ENCODE data around the gene LRRC18. TPM values are rescaled to one million over a fixed set of nuclear protein-coding genes. Genes with fewer than 3 reads are reported as not detected.

LRRC18 gene
- total RNA-seq, 1 donor from 2014 or later: not detected

GRCh38 chr10:48946332-48946731 is 6.7 kb upstream of the LRRC18 start:
- DNase-seq: no peak

GRCh38 chr10:48945441-48946130 is 5.9 kb upstream of the LRRC18 start:
- peak; percentile 35 for DNase-seq

DNA sequence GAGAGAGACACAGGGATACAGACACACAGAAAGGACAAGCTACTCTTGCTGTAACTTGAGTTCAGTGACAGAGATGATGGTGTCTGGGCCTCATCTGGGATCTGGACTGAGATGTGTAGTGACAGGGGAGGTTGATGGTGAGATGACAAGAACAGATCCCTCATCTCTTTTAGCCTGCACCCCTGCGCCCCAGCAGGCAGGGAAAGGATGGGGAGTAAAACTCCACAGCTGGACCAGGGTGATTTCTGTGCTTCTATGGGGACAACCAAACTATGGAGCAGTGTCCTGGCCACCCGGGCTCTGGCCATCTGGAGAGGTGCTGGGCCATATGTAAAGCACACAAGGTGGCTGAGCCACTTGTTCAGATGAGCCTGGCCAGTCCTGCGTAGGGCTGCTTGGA is 4.5 kb upstream of the LRRC18 start:
- DNase-seq: no peak

DNA sequence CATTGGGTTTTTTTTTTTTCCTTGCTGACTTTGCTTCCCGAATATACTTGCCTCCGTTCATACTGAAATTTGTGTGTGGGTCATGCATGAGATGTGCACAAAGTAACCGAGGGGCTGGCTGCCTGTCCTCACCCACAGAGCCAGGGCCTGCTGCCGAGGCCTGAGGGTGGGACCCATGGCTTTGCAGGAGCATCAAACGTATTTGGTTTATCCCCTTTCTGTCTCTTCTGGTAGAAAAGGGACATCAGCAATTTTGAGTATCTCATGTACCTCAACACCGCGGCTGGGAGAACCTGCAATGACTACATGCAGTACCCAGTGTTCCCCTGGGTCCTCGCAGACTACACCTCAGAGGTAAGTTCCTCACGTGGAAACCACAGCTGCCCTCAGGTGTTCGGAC is 3.5 kb upstream of the LRRC18 start:
- DNase-seq: no peak

GRCh38 chr10:48941427-48942075 is 1.9 kb upstream of the LRRC18 start:
- DNase-seq: no peak

- DNase-seq: no peak
Measured at GRCh38 chr10:48940958-48941357, 1.3 kb upstream of the LRRC18 start.

- no peak for DNase-seq
Measured at GRCh38 chr10:48940372-48940771, 732 bp upstream of the LRRC18 start.

GRCh38 chr10:48938990-48939536 is 577 bp downstream of the LRRC18 start:
- no peak for DNase-seq

DNA sequence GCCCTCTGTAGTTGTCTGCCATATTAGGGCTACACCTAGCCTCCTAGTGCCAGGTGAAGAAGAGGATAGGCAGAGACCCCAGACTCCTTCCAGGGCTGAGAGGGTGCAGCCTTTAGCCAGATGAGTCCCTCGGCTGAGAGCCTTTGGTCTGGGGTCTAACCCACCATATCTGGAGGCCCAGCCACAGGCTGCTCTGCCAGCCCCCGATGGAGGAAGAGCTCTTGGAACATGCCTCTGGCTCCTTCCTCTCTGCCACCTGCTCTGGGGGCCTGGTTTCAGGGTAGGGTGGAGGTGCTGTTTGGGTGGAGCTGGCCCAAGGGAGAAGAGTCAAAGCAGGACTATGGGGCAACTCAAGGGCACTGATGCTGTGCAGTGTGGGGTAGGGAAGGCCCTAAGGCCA is 1.4 kb downstream of the LRRC18 start:
- no peak for DNase-seq

- DNase-seq: no peak
Measured at GRCh38 chr10:48937796-48938195, 1.8 kb downstream of the LRRC18 start.

DNA sequence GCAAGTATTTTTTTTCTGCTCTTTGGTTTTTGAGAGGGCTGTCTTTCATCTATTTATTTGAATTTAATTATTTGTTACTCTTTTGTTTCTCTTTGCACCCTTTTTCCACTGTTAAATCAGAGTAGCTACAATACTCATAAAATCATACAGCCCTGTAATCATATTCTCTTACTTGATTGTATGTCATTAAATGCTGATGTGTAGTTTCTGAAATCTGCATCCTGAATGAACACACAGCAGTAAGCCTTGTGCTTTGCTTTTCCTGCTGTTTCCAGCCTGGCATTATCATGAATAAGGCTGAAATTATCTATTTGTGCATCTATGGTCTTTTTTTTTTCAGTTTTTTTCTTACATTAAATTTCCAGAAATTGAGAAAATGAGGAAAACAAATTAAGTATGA is 4.1 kb downstream of the LRRC18 start:
- DNase-seq: no peak

DNA sequence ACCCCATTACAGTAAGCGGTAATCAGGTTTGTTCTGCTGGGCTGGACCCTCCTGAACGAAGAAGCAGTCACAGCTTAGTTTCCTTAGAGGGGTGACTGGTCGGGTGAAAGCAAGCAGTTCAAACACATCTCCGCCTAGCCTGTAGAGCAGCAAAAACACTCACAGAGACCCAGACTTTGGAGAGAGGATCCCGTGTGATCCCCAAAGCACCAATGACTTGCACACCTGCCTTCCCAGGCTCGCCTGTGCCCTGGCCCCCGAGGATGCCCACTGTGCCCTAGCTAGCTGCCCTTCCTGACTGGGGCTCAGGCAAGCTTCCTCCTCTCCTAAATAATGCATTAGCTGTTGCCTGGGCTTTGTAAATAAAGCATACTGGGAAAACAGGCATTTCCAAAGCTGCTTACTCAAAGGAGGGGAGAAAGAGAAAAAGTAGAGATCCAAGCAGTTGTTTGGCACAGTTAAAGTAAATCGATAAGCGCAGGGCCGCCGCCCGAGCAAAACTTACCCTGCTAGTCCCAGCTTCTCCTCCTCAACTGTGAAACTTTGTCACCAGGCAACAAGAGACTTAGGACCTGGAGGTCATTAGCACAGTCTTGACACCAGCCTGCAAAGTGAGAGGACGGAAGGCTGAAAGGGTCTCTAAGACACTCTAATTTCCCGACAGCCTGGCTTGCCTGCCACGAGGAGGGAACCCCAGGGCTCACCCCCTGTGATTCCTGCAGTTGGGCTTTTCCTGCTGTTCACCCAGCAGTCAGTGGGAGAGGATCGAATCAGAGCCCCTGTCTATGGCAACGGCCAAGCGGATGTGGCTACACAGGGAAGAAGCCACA is 4.8 kb downstream of the LRRC18 start:
- peak; percentile 43 for DNase-seq

DNA sequence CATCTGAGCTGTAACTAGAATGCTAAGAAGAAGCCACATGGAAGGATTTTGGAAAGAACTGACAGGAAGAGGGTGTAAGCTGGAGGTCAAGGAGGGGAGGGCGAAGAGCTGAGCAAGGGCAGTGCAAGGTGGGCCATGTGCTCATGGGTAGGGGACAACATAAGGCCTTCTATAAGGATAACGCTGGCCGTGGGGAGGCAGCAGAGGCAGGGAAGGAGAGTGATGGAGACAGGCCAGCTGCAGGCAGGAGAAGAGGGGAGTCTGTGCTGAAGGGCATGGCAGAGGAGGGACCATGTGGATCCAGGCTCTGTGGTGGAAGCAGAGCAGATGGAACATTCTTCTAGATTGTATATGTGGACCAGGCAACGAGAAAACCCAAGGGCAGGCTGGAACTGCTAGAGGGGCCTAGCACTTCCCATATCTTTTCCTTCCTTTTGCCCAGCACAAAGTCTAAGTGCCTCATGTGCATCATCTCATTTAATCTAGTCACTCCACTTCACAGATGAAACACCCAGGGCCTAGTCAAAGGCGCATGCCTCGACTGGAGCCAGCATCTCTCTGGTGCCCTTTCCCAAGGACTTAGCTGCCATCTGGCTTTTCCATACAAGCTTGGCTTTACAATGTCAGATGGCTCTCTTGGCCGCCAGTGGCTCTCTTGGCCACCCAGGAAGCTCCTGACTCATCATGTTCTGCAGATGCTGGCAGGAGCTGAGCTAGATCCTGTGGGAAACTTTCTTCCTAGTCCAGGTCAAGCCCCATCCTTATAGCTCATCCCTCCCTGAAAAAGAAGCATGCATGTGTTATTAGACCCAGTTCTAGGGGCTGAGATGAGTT is 6.6 kb downstream of the LRRC18 start:
- DNase-seq: peak; percentile 30

- DNase-seq: no peak
Measured at GRCh38 chr10:48931188-48931587, 8.5 kb downstream of the LRRC18 start.

DNA sequence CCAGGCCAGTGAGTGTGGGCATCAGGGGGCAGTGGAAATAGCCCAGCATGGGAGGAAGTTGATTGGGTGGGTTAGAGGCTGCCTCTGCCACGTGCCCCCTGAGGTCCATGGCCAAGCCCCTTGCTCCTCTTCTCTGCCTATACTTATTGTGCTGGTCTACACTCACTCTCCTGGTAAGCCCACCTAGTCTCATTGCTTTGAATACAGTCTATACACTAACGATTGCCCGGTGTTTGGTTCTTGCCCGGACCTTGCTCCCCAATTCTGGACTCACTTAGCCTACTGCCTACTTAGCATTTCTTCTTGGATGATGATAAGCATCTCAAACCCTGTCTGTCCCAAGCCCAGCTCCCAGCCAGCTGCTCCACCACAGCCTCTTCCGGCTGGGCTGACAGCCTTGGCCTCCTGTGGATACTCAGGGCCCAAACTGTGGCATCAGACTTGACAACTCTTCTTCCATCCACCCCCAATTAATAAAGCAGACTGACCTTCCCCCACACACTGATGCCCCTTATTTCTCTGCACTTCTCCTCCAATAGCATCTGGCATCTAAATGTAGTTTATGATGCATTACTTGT is 10.1 kb downstream of the LRRC18 start:
- no peak for DNase-seq

DNA sequence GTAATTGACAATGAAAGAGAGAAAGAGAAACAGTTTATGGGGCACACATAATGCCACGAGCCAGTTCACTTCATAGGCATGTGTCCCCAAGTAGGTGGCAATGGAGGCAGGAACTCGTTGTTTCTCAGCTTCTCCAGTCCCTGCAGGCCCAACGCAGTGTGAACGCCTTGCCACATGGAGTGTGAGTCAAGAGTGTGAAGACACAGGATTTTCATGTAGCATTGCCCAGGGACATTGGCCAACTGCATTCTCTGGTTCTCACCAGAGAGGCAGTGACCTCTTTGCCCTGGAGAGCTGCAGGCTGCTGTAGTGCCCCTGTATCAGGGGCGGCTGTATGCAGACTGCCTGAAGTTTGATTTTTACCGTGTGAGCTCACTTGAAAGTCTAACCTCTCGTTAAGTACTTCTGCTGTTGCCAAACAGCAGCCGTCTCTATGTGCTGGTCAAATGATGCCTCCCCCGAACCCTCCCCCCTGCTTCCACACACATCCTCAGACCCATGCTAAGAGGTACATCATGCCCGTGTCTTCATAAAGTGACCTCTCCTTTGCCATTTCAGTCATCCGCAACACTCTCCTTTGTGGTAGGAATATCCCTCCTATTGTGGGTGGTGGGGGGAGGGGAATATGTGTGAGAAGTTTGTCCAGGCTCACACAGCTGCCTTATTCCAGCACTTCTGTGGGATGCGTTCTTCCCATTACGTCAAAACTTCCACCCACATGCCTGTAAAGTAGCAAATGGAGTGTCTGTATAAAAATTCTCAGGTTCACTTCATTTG is 12.7 kb downstream of the LRRC18 start:
- DNase-seq: peak; percentile 66

- DNase-seq: no peak
Measured at GRCh38 chr10:48926255-48926654, 13.4 kb downstream of the LRRC18 start.

GRCh38 chr10:48924988-48925387 is 14.7 kb downstream of the LRRC18 start:
- no peak for DNase-seq

- DNase-seq: peak; percentile 66
Measured at GRCh38 chr10:48923748-48924147, 15.9 kb downstream of the LRRC18 start.

DNA sequence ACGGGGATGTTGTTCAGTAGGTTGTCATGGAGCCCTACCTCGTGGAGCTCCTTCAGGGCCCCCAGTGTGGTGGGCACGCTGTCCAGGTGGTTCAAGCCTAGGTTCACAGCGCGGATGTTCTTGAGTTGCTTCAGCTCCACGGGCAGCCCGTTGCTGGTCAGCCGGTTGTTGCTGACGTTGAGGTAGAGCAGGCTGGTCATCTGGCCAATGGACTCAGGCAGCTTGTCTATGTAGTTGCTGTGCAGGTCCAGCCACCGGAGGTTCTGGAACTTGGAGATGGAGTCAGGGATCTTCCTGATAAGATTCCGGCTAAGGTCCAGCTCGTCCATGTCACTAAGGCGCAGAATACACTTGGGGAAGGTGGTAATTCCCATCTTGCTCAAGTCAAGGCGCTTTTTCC is 26.0 kb downstream of the LRRC18 start:
- no peak for DNase-seq

DNA sequence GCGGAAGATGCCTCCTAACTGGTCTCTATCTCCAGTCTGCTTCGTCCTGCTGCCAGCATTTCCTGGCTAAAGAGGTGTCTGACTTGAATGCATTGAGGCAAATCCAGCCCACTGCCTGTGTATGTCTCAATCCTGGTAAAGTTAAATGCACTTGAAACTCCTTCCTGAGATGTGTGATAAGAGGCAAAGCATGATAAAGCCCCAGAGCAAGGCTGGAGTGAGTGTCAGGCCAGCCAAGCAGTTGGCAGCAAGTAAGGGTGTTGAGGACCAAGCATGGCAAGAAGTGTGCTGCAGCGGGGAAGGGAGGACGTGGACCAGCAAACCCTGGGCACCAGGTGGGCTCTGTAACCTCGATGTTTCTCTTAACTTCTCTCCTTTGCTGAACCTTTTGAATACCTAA is 29.1 kb downstream of the LRRC18 start:
- no peak for DNase-seq
